AG08395 (cell line): ENCODE data around the gene SPO11.
"Not testable (repeated sequence)": the region's sequence is repeated elsewhere in the genome, so short reads cannot be mapped to it uniquely, and the experiment has no call there.

Experiments
- DNase-seq: peaks from one replicate; pipeline ENCODE4 v3.0.0; 2012; ENCODE audit warnings: mixed read lengths, low spot score

Gene SPO11

DNA sequence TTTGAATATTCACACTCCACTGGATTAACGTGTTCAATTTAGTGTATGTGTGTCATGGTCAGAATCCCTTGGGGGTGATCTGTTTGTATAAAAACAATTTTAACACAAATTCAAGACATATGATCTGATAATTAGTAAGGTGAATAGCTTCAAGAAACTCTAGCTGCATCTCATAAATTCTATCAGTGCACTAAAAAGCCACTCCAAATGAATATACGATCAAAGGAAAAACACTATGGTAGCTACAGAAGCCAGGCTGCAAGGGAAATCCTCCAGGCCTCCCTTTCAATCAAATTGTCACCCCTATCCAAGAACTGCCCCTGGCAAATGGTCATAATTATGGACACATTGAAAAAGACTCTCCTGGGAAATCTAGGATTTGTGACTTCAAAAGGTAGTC lies 12.1 kb downstream of the SPO11 start:
- no peak for DNase-seq

- no peak for DNase-seq
Measured at GRCh38 chr20:57342829-57343228, 13.2 kb downstream of the SPO11 start.

- peak; percentile 70 for DNase-seq
Measured at GRCh38 chr20:57346477-57346876, 16.9 kb downstream of the SPO11 start.

DNA sequence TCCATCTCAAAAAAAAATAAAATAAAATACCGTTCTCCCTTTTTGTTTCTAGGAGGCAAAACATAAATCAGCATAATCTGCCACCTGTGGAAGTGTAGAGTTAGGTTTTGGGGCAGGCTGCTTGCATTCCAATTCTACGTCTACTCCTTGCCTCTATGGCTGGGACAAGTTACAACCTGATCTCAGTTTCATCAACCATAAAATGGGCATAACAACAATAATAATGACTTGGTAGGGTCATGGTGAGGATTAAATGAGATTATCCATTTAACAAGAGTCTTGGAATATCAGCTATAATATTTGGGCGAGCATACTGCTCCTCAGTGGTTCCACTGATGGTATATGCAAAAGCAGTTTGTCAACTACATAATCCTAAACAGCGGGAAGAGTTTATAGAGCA lies 17.8 kb downstream of the SPO11 start:
- no peak for DNase-seq

DNA sequence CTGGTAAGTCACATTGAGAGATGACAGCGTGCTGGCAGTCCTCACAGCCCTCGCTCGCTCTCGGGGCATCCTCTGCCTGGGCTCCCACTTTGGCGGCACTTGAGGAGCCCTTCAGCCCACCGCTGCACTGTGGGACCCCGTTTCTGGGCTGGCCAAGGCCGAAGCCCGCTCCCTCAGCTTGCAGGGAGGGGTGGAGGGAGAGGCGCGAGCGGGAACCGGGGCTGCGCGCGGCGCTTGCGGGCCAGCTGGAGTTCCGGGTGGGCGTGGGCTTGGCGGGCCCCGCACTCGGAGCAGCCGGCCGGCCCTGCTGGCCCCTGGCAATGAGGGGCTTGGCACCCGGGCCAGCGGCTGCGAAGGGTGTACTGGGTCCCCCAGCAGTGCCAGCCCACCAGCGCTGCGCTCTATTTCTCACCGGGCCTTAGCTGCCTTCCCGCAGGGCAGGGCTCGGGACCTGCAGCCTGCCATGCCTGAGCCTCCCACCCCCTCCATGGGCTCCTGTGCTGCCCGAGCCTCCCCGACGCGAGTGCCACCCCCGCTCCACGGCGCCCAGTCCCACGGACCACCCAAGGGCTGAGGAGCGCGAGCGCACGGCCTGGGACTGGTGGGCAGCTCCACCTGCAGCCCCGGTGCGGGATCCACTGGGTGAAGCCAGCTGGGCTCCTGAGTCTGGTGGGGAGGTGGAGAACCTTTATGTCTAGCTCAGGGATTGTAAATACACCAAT lies 18.8 kb downstream of the SPO11 start:
- DNase-seq, result not testable (repeated sequence)

- not testable (repeated sequence) for DNase-seq
Measured at GRCh38 chr20:57348922-57349574, 19.4 kb downstream of the SPO11 start.

DNA sequence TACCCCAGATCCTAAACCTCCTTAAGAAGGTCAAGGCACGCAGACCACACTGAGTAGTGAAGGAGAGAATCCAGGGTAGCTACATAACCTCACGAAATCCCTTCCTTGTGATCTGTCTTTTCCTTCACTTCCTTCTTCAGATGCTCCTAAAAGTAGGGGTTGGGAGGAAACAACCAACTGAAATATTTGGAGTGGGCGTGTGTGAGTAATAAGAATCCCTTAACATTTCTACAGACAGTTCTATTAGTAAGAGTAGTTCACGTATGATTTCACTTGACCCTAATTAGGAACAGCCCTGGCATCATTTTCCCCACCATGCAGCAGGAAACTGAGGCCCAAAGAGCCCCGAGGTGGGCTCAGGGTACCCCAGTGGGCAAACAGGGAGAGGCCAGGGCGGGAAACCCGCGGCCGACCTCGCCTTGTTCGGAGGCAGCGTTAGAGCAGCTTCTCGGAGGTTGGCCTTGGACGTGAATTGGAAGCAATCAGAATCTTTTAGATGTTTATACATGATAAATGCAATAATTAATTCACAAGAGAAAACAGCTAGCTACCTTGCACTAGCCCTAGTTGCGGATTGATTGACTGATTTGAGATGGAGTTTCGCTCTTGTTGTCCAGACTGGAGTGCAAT lies 20.6 kb downstream of the SPO11 start:
- no peak for DNase-seq

DNA sequence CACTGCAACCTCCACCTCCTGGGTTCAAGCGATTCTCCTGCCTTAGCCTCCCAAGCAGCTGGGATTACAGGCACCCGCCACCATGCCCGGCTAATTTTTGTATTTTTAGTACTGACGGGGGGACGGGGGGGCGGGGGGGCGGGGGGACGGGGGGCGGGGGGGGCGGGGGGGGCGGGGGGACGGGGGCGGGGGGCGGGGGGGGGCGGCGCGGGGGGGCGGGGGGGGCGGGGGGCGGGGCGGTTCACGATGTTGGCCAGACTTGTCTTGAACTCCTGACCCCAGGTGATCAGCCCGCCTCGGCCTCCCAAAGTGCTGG lies 21.1 kb downstream of the SPO11 start:
- DNase-seq, result not testable (repeated sequence)

DNA sequence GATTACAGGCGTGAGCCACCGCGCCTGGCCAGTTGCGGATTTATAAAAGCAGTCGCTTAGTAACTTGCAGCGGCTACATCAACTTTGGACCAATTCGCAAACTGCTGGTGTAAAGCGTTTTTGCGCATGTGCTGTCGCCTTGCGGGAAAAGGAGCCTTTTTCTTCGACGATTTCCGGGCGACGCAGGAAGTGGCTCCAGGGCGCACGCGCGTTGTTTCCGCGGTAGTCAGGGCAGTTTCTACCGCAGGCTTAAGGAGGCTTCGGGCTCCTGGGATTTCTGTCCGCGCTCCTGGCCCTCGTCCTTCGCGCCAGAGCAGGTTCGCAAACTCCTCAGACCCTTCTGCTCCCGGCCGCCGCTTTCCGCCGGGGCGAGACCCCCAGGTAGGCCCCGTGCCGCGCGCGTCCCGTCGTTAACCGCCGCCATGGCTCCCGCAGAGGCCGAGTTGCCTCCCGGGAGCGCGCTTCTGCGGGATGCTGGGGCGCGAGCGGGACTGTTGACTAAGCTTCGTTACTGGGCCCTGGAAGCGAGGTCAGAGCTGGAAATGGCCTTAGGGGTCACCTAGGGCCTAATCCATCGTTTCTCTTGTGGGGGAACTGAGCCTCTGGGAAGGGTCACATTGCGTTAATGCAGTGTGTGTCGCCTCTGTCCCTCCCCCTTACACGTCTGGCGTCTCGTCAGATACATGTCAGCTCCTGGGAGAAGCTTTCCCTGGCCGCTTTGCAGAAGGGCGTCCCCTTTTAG lies 21.6 kb downstream of the SPO11 start, which contains the start of gene RAE1:
TSS of gene RAE1 (plus strand) at position 214 of the 742 bp plus-strand sequence. CDS start 2,784 bp downstream, outside the sequence.
- DNase-seq, result peak; percentile 94

DNA sequence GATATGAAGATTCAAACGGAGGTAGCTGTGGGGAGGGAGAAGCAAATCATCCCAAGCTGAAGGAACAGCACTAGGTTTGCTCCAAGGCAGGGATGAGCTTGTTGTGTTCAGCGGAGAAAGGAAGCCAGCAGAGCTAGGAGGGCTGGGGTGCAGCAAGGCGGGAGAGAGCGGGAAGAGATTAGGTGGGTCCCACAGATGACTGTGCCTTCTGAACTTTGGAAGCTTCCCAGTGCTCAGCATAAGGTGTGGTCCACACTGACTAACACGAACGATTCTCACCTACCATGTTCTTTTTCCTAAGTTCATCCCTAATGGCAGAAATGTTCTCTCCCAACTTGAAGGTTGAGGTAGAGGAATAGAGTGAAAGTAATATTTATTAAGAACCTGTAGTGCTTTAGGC lies 22.7 kb downstream of the SPO11 start:
- DNase-seq, result no peak

DNA sequence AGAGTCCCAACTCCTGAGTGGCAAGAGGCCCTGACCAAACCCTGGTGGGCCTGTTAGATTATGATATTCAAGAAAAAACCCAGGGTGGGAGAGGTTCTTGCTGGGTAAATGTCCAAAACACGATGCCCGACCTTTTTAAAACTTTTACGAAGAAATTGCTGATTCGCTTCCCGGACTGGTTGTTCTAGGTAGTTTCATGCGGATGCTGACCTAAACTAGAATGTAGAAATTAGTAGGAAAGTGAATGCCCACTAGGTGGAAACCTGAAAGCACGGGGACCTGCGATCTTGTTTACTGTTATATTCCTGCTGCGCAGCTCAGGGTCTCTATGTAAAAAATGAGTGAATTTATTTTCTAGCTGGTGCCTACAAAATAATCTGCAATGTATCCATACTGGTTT lies 23.7 kb downstream of the SPO11 start:
- DNase-seq, result no peak

- DNase-seq, result peak; percentile 92
Measured at GRCh38 chr20:57361517-57361916, 31.9 kb downstream of the SPO11 start.

- no peak for DNase-seq
Measured at GRCh38 chr20:57364451-57364850, 34.8 kb downstream of the SPO11 start.

GRCh38 chr20:57369596-57369995 lies 40.0 kb downstream of the SPO11 start:
- no peak for DNase-seq

DNA sequence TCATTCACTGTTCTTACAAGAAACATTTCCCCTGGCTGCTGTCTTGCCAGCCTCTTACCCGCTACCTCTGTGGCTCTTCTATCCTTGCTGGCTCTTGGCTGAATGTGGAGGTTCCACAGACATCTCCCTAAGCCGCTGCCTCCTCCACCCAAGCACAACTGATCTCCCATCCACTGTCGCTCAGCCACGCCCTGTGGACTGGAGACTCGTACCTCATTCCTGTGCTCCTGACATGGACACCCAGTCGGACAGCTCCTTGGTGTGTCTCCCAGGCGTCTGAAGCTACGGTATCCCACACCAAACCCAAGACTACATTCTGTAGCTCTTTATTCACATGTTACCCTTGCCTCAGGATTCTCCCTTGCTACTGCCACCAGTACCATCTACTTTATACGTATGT lies 40.7 kb downstream of the SPO11 start:
- no peak for DNase-seq

DNA sequence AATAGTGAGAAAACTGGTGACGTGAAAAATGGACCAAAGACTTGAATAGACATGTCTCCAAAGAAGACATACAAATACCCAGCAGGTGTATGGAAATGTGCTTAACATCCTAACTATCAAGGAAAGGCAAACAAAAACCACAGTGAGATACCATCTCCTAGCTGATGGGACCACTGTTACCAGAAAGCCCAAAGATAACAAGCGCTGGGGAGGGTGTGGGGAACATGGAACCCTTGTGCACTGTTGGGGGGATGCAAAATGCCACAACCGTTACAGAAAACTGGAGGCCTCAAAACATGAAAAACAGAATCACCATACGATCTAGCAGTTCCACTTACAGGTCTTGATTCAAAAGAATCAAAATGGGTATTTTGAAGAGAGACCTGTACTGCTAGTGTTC lies 41.8 kb downstream of the SPO11 start:
- no peak for DNase-seq

DNA sequence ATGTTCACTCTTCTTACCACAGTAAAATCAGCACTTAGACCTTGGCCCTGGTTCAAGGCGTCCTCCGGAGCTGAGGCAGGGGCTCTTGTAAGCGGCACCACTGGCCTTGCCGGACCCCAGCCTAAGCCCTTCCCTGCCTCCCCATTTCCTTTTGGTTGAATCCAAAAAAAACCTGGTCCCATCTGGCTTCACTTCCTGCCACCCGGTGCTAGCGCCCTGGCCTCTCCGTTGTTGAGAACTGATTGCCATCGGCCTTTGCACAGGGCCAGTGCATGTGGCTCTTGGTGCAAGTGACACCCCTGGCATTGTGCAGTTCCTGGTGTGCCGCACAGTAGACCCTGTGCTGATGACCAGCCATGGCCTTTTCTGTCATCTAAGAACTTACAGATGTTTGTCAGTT lies 42.6 kb downstream of the SPO11 start:
- DNase-seq, result no peak

DNA sequence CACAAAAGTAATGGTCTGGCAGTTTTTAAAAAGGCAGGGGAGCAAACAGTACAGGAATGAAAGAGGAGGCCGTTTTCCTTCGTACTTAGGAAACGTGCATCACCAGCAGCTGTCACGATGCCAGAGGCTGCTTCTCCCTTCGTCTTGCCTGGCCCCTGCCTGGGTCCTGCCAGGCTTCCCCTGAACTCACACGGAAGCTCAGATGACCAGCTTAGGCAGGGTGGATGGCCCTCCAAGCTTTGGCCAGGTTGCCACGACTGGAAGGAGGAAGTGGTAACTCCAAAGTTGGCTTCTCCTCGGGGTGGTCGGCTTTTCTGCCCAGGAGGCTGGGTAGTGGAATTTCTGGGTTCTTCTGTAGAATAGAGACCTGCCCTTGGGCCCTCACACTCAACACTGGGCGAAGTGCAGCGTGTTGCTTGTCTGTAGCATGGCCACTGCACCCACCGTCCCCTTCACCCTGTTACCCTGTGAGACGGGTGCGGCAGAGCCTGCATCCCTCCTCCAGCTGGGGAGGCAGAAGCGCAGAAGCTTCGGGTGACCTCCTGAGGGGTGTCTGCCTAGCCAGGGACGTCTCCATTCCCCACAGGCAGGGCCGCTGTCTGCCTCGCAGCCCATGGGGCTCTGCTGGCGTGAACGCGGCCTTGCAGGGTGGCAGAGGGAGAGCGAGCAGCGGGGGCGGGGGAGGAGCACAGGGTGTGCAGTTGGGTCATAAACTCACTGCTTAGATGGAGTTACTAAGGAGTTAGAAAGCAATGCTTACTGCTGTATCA lies 43.2 kb downstream of the SPO11 start:
- no peak for DNase-seq

GRCh38 chr20:57374343-57374930 lies 44.8 kb downstream of the SPO11 start:
- DNase-seq, result no peak

DNA sequence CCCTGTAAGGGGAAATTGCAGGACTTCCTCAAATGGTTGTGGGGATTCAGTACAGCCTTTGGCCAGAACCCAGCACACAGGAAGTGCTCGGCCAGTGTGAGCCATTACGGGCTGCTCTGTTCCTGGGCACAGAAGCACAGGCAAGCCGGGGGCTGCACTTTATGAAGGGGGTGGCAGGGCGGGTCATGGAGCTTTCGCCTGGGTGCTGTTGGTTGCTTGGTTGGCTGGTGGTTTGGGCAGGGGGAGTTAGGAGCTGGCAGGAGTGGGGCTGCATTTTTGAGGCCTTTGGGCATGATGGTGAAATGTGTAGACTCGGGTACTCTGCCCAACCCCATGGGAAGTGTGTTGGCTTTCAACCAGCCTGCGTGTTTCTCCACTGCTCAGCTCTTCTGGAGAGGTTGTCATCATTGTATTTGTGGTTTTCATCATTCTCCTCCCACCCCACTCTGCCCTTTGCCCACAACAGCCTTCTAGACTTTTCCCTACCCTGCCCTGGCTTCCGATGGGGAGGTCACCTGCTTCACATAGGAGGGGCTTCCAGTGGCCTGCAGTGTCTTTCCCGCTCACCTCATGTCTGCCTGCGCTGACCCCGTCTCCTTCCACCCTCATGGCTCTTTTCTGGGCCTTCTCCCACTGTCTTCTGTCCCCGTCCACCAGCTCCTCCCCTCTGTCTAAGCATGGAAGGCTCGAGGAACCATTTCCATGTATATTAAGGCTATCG lies 45.5 kb downstream of the SPO11 start:
- no peak for DNase-seq
